LNCaP clone FGC (cell line): ENCODE data around the gene CD6.

ENCODE experiments used
- DNase-seq: peaks from one replicate; pipeline ENCODE4 v3.0.0-alpha.2; 2011; ENCODE audit warnings: low read depth
- H3K4me3 ChIP-seq: 2 replicates; pipeline ENCODE4 v1.5.1; 2011; ENCODE audit warnings: mild to moderate bottlenecking, low read depth, low read length, control low read depth
- CTCF ChIP-seq: IDR thresholded peaks from 2 replicates; pipeline ENCODE4 v1.5.1; 2012; ENCODE audit warnings: mild to moderate bottlenecking; ENCODE audit not compliant: control insufficient read depth, insufficient read depth; ENCODE audit errors: extremely low read depth

CD6 gene

DNA sequence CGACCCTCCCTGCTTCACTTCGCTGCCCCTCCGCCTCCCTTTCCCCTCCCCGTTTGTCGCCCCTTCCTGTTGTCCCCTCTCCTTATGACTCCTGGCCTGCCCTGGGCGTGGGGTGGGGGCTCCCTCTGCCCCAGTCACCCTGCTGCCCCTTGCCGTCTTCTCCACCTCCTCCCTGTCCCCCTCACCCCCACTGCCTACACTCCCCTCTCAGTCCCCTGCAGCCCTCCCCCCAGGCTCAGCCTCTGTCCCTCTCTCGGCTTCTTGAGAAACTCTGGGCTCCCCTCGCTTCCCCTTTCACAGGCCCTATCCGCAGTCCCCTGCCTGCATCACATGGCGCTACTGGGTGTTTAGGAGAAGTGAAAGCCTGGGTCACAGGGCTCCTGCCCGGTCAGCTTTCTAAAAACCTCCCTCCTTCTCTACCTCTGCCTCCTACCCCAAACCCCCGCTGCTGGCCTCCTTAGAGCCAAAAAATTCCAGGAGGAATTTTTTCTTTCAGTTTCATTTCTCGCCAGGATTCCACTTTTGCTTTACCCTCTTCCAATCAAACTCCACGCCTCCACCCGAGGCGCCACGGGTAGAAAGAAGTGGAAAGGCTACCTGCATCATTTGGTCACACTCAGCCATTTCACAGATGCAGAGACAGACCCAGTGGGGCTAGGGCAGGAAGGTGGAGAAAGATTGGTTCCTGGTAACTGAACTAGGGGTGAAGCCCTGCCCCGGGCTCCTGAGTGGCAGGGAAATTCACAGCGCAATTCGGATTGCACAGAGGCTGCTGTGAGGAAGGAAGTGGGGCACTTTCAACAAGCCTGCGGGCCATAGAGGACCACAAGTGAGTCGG, 19.4 kb upstream of the CD6 start, which contains the start of gene SLC15A3:
Gene SLC15A3, minus strand, starts transcription at position 273 of the 838 bp plus-strand sequence. CDS start 625 bp downstream, outside the sequence.
- no peak for DNase-seq
- H3K4me3 ChIP-seq: no peak within 1 kb of the TSS

GRCh38 chr11:60952742-60953170, 18.7 kb upstream of the CD6 start:
- no peak for TF ChIP-seq CTCF
- DNase-seq: no peak
- no peak overlapping the region for H3K4me3 ChIP-seq

More for the DNA sequence above, 19.4 kb upstream of the CD6 start, which contains the start of gene SLC15A3:
- TF ChIP-seq CTCF: no peak

DNA sequence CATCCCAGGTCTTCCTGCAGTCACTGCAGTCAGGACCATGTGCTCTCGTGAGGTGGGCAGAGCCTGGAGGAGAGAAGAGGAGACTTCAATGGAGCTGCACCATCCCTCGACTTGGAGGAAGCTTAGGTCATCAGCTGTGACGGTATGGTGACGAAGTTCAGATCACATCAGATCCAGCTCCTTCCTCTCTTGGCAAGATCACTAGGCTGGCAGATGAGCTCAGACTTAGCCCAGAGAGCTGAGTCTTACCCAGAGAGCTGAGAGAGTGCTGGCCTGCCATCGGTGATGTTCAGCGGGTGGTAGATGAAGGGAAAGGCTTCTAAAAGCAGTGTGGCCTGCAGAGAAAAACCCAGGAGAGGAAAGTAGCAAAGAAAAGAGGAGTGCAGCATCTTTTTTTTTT, 17.7 kb upstream of the CD6 start:
- no peak for TF ChIP-seq CTCF
- DNase-seq: no peak
- no peak overlapping the region for H3K4me3 ChIP-seq

DNA sequence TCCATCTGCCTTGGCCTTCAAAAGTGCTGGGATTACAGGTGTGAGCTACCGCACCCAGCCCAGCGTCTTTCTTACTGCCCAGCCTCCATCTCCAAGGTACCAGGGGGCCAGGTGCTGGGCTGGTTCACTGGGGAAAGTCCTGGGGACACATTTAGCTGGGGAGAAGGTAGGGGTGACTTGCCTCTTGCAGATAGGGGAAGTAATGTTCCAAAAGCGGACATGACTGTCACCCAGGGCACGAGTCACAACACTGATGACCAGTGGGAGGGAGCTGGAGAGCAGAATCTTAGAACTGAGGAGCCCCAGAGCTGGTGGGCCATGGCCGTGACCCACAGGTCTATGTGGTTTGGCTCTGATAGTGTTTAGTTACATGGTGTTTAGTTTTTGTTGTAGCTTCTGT, 17.1 kb upstream of the CD6 start:
- DNase-seq: no peak
- no peak overlapping the region for H3K4me3 ChIP-seq
- no peak for TF ChIP-seq CTCF

- TF ChIP-seq CTCF: no peak
- no peak for DNase-seq
- no peak overlapping the region for H3K4me3 ChIP-seq
Observed at GRCh38 chr11:60955571-60955970, 15.9 kb upstream of the CD6 start.

DNA sequence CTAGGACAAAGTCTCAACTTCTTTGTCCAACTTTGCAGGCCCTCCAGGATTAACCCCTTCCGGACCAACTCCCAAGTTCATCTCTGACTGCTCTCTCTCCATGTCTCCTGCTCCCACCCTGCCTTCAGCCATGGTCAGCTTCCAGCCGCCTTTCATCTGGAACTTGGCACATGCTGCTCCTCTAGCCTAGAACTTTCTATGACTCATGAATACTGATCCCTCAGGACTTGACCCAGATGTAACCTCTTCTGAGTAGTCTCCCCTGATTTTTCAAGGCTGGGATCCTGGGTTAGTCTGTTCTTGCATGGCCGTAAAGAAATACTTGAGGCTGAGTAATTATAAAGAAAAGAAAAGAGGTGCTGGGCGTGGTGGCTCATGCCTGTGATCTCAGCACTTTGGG, 14.3 kb upstream of the CD6 start:
- H3K4me3 ChIP-seq: no peak overlapping the region
- no peak for TF ChIP-seq CTCF
- no peak for DNase-seq
